Esophagus squamous epithelium (tissue), 4 donors: Measurements from ENCODE around the gene GPR141.

Experiments
- POLR2A ChIP-seq, 4 donors: fragments of 450-650 bp; IDR thresholded peaks; one replicate each; pipeline ENCODE4 v1.6.1; 2017; ENCODE audit warnings: antibody characterized with exemption in 4 of 4, mild to moderate bottlenecking in 4 of 4, moderate library complexity in 3 of 4
- TF ChIP-seq, protein P1 (sequence below), 6 experiments: fragments of 450-650 bp in 4 of 6; fragments of 200-600 bp in 2 of 6; sonication (generic) in 2 of 6; IDR thresholded peaks; one replicate each; pipeline ENCODE4 v1.5.1; 2016 to 2019; ENCODE audit warnings: antibody characterized with exemption in 6 of 6, mild to moderate bottlenecking in 4 of 6, moderate library complexity in 4 of 6

DNA sequence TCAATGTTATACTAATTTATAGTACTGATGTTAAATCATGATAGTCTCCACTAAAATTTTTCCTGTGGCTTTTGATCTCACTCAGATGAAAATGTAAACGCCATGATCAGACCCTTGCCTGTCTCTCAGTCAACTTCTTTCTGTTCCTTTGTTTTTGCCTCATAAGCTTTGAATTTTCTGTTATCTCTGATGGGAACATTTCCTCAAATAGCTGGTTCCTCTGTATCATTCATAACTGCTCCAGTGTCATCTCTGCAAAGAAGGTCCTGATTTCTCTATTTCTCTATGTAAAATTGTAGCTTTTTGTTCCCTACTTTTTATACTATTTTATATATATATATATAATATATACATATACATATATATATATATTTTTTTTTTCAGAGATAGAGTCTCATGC lies 67.5 kb downstream of the GPR141 start:
- TF ChIP-seq, protein P1, sequence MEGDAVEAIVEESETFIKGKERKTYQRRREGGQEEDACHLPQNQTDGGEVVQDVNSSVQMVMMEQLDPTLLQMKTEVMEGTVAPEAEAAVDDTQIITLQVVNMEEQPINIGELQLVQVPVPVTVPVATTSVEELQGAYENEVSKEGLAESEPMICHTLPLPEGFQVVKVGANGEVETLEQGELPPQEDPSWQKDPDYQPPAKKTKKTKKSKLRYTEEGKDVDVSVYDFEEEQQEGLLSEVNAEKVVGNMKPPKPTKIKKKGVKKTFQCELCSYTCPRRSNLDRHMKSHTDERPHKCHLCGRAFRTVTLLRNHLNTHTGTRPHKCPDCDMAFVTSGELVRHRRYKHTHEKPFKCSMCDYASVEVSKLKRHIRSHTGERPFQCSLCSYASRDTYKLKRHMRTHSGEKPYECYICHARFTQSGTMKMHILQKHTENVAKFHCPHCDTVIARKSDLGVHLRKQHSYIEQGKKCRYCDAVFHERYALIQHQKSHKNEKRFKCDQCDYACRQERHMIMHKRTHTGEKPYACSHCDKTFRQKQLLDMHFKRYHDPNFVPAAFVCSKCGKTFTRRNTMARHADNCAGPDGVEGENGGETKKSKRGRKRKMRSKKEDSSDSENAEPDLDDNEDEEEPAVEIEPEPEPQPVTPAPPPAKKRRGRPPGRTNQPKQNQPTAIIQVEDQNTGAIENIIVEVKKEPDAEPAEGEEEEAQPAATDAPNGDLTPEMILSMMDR (IDR thresholded peaks at IDR 0.05), result no peak
- no peak for TF ChIP-seq POLR2A (IDR thresholded peaks at IDR 0.05)
